ENCODE results near the gene CES3. TPM values are rescaled to one million over a fixed set of nuclear protein-coding genes. Genes with fewer than 3 reads are reported as not detected.

CES3 gene
- total and polyA plus RNA-seq, 9 of the 15 experiments (the other 6 are each of a cell fraction or from before 2014, with no cell fraction given): 0.06 to 2.2 (median 0.68) TPM

DNA sequence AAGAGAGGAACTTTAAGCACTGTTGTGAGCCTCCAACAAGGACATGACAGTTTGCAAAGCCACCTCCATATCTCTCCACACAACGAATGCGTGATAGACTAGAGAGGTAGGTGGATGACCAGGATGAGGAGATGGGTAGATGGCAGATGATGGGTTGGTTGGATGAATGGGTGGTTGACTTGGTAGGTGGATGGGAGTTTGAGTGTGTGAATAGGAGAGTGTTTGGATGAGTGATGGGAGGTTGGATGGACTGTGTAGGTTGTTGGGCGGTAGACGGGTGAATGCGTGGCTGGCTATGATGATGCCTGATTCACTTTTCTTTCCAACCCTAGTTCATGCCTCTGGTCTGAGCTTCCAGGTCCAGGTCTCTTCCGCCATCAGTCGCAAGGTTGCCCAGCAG is 46.5 kb upstream of the CES3 start:
- Histone ChIP-seq H3K9me1 (ENCODE audit: control insufficient read depth, insufficient read depth, low read length) (no peaks in the 10 kb centered on the region), H2AFZ (ENCODE audit: low read depth, low read length) (no peak overlapping the region), H3K4me1 (replicated peaks in 1 of 2; ENCODE audit: control insufficient read depth in 2 of 2, insufficient read depth in 2 of 2, low read length in 2 of 2) (peaks cover 0 to 12% of the 10 kb centered on the region in 2 experiments; a peak in 2 of 5 replicates), H3K9me3 (replicated peaks; ENCODE audit: control insufficient read depth, insufficient read depth, low read depth, low read length) (no peaks in the 10 kb centered on the region), H3K27me3 (ENCODE audit: control insufficient read depth in 2 of 2, insufficient read depth in 2 of 2, low read length in 2 of 2) (peaks cover 15 to 47% of the 10 kb centered on the region in 2 experiments; a peak in 4 of 5 replicates), H3K9ac (ENCODE audit: insufficient read depth in 1 of 2, low read depth in 2 of 2, low read length in 2 of 2) (no peak overlapping the region), H3K36me3 (ENCODE audit: control insufficient read depth, insufficient read depth, low read length) (no peaks in the 10 kb centered on the region), H4K20me1 (replicated peaks; ENCODE audit: control insufficient read depth, insufficient read depth, low read length) (no peaks in the 10 kb centered on the region), H3K79me2 (ENCODE audit: control insufficient read depth, insufficient read depth, low read length) (no peaks in the 10 kb centered on the region), H3K4me3 (no peak overlapping the region), H3K4me2 (ENCODE audit: insufficient read depth, low read length) (no peak overlapping the region), H3K27ac (ENCODE audit: extremely low read depth, low read depth, low read length) (no peak overlapping the region)
- BruUV-seq (replicated peaks): no TSS peak
- intact Hi-C loops (cut with micrococcal nuclease) (no loop called here), in situ Hi-C loops (cut with MboI) (no loop called here)
- FAIRE-seq (peak; percentile 68), DNase-seq (ENCODE audit: extremely low read depth in 1 of 4, low spot score in 3 of 4) (no peak), ATAC-seq (no peak)
- ChIA-PET CTCF (ENCODE audit: low intra/inter-chr PET ratio) (interaction anchor here (0.9 kb wide), 1 partner anchor 10 kb away, joined by 3 read pairs; the partner anchor contains the start of gene RRAD), POLR2A (interaction anchor here (0.8 kb wide), 1 partner anchor 12 kb away, joined by 4 read pairs; no protein-coding TSS in a partner anchor)
- 17% methylated on average over 7 of the region's 7 CpGs for WGBS (ENCODE audit: insufficient coverage, low coverage, missing lambda C conversion rate)
- TF ChIP-seq ZC3H4 (CRISPR knock-in tag; IDR thresholded peaks at IDR 0.05; ENCODE audit: borderline replicate concordance) (no peak), ZNF77 (CRISPR knock-in tag; IDR thresholded peaks at IDR 0.05) (no peak), CREB1 (IDR thresholded peaks at IDR 0.05) (no peak), CREB1 (CRISPR knock-in tag; IDR thresholded peaks at IDR 0.05) (no peak), ARNT (IDR thresholded peaks at IDR 0.05) (no peak)

DNA sequence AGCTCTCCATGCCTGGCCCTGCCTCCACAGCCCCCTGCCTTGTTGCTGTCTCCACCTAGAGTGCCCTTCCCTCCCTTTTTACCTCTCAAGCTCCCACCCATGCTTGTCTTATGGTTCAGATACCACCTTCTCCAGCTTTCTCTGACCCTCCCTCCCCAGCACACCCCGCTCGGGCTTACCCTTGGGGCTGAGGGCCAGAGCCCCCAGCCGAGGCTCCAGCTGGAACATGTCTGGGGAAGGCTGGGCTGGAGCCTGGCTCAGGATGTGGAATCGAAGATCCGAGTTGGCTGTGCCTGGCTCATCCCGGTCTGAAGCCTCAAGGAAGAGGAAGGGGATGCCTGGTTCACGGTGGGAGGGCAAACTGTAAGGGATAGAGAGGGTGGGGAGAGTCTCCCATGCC is 46.0 kb upstream of the CES3 start:
- ChIA-PET POLR2A (interaction anchor here (0.8 kb wide), 1 partner anchor 12 kb away, joined by 4 read pairs; no protein-coding TSS in a partner anchor), CTCF (ENCODE audit: low intra/inter-chr PET ratio) (interaction anchor here (0.9 kb wide), 1 partner anchor 10 kb away, joined by 3 read pairs; the partner anchor contains the start of gene RRAD)
- Histone ChIP-seq H4K20me1 (replicated peaks; ENCODE audit: control insufficient read depth, insufficient read depth, low read length) (no peaks in the 10 kb centered on the region), H3K4me3 (no peak overlapping the region), H3K9ac (ENCODE audit: insufficient read depth in 1 of 2, low read depth in 2 of 2, low read length in 2 of 2) (no peak overlapping the region), H3K9me1 (ENCODE audit: control insufficient read depth, insufficient read depth, low read length) (no peaks in the 10 kb centered on the region), H3K27me3 (ENCODE audit: control insufficient read depth in 2 of 2, insufficient read depth in 2 of 2, low read length in 2 of 2) (peaks cover 15 to 52% of the 10 kb centered on the region in 2 experiments; a peak in 4 of 5 replicates), H3K79me2 (ENCODE audit: control insufficient read depth, insufficient read depth, low read length) (no peaks in the 10 kb centered on the region), H3K36me3 (ENCODE audit: control insufficient read depth, insufficient read depth, low read length) (no peaks in the 10 kb centered on the region), H3K27ac (ENCODE audit: extremely low read depth, low read depth, low read length) (no peak overlapping the region), H3K9me3 (replicated peaks; ENCODE audit: control insufficient read depth, insufficient read depth, low read depth, low read length) (no peaks in the 10 kb centered on the region), H2AFZ (ENCODE audit: low read depth, low read length) (no peak overlapping the region), H3K4me2 (ENCODE audit: insufficient read depth, low read length) (no peak overlapping the region), H3K4me1 (replicated peaks in 1 of 2; ENCODE audit: control insufficient read depth in 2 of 2, insufficient read depth in 2 of 2, low read length in 2 of 2) (peaks cover 0 to 9% of the 10 kb centered on the region in 2 experiments; a peak in 2 of 5 replicates)
- DNase-seq (ENCODE audit: extremely low read depth in 1 of 4, low spot score in 3 of 4): no peak
- no peak for FAIRE-seq
- no peak for ATAC-seq
- BruUV-seq (replicated peaks): no TSS peak
- intact Hi-C loops (cut with micrococcal nuclease) (no loop called here), in situ Hi-C loops (cut with MboI) (no loop called here)
- WGBS (ENCODE audit: insufficient coverage, low coverage, missing lambda C conversion rate): 4% methylated on average over 7 of the region's 7 CpGs
- TF ChIP-seq, protein P1, sequence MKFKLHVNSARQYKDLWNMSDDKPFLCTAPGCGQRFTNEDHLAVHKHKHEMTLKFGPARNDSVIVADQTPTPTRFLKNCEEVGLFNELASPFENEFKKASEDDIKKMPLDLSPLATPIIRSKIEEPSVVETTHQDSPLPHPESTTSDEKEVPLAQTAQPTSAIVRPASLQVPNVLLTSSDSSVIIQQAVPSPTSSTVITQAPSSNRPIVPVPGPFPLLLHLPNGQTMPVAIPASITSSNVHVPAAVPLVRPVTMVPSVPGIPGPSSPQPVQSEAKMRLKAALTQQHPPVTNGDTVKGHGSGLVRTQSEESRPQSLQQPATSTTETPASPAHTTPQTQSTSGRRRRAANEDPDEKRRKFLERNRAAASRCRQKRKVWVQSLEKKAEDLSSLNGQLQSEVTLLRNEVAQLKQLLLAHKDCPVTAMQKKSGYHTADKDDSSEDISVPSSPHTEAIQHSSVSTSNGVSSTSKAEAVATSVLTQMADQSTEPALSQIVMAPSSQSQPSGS (CRISPR knock-in tag; IDR thresholded peaks at IDR 0.05): no peak
- TF ChIP-seq, protein P2, sequence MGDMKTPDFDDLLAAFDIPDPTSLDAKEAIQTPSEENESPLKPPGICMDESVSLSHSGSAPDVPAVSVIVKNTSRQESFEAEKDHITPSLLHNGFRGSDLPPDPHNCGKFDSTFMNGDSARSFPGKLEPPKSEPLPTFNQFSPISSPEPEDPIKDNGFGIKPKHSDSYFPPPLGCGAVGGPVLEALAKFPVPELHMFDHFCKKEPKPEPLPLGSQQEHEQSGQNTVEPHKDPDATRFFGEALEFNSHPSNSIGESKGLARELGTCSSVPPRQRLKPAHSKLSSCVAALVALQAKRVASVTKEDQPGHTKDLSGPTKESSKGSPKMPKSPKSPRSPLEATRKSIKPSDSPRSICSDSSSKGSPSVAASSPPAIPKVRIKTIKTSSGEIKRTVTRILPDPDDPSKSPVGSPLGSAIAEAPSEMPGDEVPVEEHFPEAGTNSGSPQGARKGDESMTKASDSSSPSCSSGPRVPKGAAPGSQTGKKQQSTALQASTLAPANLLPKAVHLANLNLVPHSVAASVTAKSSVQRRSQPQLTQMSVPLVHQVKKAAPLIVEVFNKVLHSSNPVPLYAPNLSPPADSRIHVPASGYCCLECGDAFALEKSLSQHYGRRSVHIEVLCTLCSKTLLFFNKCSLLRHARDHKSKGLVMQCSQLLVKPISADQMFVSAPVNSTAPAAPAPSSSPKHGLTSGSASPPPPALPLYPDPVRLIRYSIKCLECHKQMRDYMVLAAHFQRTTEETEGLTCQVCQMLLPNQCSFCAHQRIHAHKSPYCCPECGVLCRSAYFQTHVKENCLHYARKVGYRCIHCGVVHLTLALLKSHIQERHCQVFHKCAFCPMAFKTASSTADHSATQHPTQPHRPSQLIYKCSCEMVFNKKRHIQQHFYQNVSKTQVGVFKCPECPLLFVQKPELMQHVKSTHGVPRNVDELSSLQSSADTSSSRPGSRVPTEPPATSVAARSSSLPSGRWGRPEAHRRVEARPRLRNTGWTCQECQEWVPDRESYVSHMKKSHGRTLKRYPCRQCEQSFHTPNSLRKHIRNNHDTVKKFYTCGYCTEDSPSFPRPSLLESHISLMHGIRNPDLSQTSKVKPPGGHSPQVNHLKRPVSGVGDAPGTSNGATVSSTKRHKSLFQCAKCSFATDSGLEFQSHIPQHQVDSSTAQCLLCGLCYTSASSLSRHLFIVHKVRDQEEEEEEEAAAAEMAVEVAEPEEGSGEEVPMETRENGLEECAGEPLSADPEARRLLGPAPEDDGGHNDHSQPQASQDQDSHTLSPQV (IDR thresholded peaks at IDR 0.05): no peak

Measured in K562 (cell line).